ENCODE data around the gene CLIC3.
A peak's percentile ranks its signal among the peaks of the same experiment; 100 is the strongest.

CLIC3 gene

DNA sequence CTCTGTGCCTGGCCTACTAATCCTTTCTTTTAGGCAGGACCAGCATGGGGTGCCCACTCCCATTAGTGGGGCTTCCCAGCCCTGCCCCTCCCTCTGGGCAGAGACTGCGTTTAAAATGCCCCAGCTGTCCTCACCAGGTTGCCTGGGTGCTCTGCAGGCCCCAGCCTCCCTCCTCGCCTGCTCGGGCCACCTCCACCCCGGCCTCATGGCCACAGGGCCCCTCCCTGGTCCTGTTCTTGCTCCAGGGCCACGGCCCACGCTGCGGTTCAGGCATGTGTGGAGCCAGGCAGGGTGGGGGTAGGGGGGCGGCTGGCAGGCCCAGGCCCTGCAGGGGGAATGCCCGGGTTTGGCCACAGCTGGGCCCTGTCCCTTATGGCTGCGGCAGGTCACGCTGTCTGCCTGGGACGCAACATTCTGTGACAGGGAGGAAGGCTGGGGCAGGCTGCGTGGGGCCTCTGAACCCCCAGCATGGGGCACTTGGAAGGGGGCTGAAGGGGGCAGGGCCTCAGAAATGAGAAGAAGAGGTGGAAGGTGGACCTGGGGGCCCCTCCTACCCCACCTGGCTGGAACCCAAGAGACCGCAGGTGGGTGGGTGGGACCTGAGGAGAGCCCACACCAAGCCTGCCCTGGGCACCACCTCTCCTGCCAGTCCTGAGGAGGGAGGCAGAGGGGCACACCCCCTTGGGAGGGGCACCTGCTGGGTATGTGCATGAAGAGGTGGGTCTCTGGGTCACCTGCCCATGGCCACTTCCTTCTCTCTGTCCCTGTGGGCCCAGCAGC lies 44.6 kb downstream of the CLIC3 start, which contains the start of gene LCN12:
Gene LCN12, plus strand, starts transcription at position 733 of the 780 bp plus-strand sequence. CDS start 55 bp downstream, outside the sequence.
- no peak for DNase-seq (ENCODE audit: low read depth in 2 of 2)

- no peak for DNase-seq (ENCODE audit: low read depth in 2 of 2)
Observed at GRCh38 chr9:136950656-136951276, 45.6 kb downstream of the CLIC3 start.

DNA sequence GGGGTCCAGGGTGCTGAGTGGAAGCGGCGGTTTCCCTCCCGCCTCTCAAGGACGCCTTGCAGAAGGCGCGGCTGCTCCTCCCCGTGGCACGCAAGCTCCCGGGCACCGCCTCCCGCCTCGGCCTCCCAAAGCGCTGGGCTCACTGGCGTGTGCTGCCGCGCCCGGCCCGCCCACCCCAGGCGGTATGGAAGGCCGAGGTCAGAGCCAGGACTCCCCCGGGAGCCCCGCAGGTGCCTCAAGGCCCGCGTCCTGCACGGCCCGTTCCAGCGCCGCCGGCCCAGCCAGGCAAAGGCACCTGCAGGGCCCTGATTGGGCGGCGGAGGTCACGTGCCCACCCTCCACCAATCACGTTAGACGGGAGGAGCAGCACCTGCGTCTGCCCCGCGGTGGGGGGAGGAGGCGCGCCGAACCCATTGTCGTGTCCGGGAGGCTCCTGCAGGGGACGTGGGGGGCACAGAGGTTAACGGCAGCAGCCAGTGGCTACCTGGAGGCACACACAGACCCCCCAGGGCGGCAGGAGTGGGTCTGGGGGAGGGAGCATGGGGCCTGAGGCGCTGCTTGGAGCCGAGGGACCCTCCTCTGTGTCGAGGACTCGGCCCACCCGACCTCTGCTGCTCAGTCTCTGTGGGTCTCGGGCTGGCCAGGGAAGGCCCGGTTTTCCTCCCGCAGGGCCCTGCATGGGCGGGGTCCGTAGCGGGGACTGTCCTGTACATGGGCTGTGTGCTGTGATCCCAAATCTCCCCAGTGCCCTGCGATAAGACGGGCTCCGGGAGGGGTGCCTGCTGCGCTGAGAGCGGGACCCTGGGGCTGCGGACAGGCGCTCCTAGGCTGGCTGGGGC lies 46.3 kb downstream of the CLIC3 start:
- DNase-seq (ENCODE audit: low read depth in 2 of 2) = peak; percentile 93 to 94

GRCh38 chr9:136949239-136949816 lies 47.0 kb downstream of the CLIC3 start:
- no peak for DNase-seq (ENCODE audit: low read depth in 2 of 2)

DNA sequence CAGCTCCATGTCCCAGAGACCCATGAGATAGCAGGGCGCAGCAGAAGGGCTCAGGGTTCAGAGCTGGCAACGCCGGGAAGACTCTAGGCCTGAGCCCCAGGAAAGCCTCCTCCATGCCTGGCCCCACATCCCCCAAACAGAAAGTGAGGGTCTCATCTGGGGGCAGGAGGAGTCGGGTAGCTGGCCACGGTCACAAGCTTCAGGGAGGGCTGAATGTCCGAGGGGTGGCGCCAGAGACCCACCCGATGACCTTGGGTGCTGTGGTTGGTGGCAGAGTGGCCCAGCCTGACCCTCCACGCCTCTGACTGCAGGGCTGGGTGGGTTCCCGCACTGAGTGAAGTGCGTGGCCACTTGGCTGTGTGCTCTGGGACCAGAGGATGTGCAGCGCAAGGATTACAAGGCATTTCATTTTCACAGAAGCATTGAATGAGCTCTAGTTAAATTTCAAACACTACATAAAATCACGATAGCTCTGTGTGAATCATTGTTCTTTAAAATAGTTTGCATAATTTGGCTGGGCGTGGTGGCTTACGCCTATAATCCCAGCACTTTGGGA lies 48.3 kb downstream of the CLIC3 start:
- no peak for DNase-seq (ENCODE audit: low read depth in 2 of 2)

DNA sequence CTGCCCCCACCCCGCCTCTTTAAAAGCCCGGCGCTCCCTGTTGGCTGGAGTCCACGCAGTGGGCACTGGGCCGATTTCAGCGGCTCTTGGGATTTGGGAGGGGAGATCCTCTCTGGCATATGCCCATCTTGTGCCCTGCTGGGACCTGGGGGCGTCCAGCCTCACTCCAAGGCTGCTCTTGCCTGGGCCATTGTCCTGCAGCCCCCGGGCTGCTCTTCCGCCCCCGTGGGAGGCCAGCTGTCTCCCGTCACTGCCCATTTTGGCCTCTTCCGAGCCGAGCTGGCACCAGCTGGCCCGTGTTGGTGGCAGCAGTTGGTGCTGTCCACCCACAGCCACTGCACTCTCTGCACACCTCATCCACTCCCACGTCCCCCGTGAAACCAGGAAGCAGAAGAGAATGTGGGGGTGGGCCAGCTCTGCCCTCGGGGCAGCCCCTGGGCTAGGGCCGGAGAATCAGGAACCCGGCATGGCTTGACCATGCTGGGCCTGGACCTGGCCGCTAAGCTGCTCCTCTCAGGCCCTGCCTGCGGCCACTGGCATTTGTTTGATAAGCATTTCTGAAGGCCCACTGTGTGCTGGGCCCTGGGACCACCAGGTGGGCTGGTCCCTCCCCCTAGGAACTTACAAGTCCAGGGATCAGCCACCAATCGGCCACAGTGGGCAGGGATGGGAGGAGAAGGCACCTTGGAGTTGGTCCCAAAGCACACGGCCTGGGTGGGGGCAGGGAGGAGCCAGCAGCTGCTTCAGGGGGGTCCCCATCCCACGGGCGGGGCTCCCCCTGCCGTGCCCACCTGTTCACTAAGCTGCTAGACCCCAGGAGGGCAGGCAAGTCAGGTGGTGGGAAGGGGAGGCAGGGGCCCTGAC lies 49.1 kb downstream of the CLIC3 start:
- DNase-seq (ENCODE audit: low read depth in 2 of 2) = no peak

DNA sequence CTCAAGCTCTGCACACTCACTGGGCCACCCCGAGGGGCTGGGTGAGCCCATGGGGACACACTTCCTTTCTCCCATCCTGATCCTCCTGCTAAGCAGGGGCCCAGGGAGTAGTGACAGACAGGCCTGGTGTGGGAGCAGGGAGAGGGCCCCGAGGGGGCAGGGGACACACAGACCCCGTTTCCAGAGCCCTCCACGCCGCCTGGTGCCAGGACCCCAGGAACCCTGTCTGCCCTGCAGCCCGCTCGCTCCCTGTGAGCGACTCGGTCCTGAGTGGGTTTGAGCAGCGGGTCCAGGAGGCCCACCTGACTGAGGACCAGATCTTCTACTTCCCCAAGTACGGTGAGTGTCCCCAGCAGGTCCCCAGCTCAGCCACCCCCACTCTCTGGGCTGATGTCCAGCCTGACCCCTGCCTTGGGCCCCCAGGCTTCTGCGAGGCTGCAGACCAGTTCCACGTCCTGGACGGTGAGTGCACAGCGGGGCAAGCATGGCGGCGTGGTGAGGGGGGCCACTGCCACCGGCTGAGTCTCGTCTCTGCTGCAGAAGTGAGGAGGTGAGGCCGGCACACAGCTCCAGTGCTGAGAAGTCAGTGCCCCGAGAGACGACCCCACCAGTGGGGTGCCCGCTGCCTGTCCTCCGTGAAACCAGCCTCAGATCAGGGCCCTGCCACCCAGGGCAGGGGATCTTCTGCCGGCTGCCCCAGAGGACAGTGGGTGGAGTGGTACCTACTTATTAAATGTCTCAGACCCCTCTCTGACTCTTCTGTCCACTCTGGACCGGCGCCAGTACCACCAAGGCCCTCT lies 49.9 kb downstream of the CLIC3 start:
- no peak for DNase-seq (ENCODE audit: low read depth in 2 of 2)

- DNase-seq (ENCODE audit: low read depth in 2 of 2) = no peak
Observed at GRCh38 chr9:136945333-136946227, 50.8 kb downstream of the CLIC3 start.
